ENCODE measurements around the gene CENPC. TPM values are rescaled to one million over a fixed set of nuclear protein-coding genes. Genes with fewer than 3 reads are reported as not detected.

CENPC gene
- total RNA-seq, 2 donors from 2014 or later = 26.4 to 33.2 TPM

GRCh38 chr4:67430989-67431388 lies 114.3 kb downstream of the CENPC start:
- no peaks in the 10 kb centered on the region for H3K9me3 ChIP-seq
- H3K36me3 ChIP-seq = no peaks in the 10 kb centered on the region
- no peak overlapping the region for H3K27ac ChIP-seq
- intact Hi-C loops (cut with DNase I) = no loop called here
- 0% methylated on average over 1 of the region's 1 CpG for WGBS
- TF ChIP-seq, protein P1, sequence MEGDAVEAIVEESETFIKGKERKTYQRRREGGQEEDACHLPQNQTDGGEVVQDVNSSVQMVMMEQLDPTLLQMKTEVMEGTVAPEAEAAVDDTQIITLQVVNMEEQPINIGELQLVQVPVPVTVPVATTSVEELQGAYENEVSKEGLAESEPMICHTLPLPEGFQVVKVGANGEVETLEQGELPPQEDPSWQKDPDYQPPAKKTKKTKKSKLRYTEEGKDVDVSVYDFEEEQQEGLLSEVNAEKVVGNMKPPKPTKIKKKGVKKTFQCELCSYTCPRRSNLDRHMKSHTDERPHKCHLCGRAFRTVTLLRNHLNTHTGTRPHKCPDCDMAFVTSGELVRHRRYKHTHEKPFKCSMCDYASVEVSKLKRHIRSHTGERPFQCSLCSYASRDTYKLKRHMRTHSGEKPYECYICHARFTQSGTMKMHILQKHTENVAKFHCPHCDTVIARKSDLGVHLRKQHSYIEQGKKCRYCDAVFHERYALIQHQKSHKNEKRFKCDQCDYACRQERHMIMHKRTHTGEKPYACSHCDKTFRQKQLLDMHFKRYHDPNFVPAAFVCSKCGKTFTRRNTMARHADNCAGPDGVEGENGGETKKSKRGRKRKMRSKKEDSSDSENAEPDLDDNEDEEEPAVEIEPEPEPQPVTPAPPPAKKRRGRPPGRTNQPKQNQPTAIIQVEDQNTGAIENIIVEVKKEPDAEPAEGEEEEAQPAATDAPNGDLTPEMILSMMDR (IDR thresholded peaks at IDR 0.05) = no peak
- TF ChIP-seq POLR2A (IDR thresholded peaks at IDR 0.05) (no peak), POLR2AphosphoS5 (IDR thresholded peaks at IDR 0.05) (no peak)
- H3K27me3 ChIP-seq (replicated peaks; ENCODE audit: insufficient read depth) = no peaks in the 10 kb centered on the region
- no peak overlapping the region for H3K4me3 ChIP-seq
- no peaks in the 10 kb centered on the region for H3K4me1 ChIP-seq (replicated peaks)
- no peak for DNase-seq (ENCODE audit: low spot score)

DNA sequence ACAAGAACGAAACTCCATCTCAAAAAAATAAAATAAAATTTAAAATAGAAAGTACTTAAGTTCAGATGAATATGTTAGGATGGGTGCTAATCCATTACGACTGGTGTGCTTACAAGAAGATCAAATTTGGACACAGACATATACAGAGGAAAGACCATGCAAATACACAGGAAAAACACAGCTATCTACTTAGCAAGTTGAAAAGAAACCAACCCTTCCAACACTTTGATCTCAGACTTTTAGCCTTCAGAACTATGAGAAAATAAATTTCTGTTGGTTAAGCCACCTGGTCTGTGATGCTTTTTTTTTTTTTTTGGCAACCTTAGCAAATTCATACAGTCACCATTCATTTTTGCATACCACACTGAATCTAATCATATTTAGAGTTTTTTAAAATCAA lies 116.5 kb downstream of the CENPC start:
- no peaks in the 10 kb centered on the region for H3K4me1 ChIP-seq (replicated peaks)
- TF ChIP-seq, protein P1 (IDR thresholded peaks at IDR 0.05) = no peak
- TF ChIP-seq POLR2A (IDR thresholded peaks at IDR 0.05) = no peak
- no peak for TF ChIP-seq POLR2AphosphoS5 (IDR thresholded peaks at IDR 0.05)
- no peak for DNase-seq (ENCODE audit: low spot score)
- H3K9me3 ChIP-seq = no peaks in the 10 kb centered on the region
- no peak overlapping the region for H3K27ac ChIP-seq
- intact Hi-C loops (cut with DNase I) = no loop called here
- 94% methylated on average over 2 of the region's 2 CpGs for WGBS
- no peak overlapping the region for H3K4me3 ChIP-seq
- no peaks in the 10 kb centered on the region for H3K36me3 ChIP-seq
- no peaks in the 10 kb centered on the region for H3K27me3 ChIP-seq (replicated peaks; ENCODE audit: insufficient read depth)

Small RNA genes lying within 50 kb of the gene (small RNA-seq; reads per million reads assigned to genes)
- gene RNA5SP527 (0 reads per million in 2 donors), gene RNU1-63P (0 reads per million in 2 donors)

Other genes starting within 250 kb of the CENPC start
- gene STAP1, start 13.2 kb upstream of the CENPC start, total RNA-seq = under 1 TPM in 1 of 2 donors, not detected in 1; 0.34 TPM
- 100 to 1,000 TPM in 1 of 2 donors, 10 to 100 TPM in 1; 56.0 to 130 TPM for gene UBA6, start 155.7 kb upstream of the CENPC start, total RNA-seq
- gene GNRHR, start 208.9 kb upstream of the CENPC start, total RNA-seq = not detected